HEK293 (cell line): Measurements from ENCODE around the gene ADSL.

ENCODE experiments used
- PRDM10 ChIP-seq: fragments of 450-650 bp; formaldehyde crosslinking; IDR thresholded peaks from 2 replicates; pipeline ENCODE4 v1.5.1; 2016; ENCODE audit warnings: missing biosample characterization, missing genetic modification characterization
- TF ChIP-seq, protein P1 (sequence below): fragments of 450-650 bp; formaldehyde crosslinking; IDR thresholded peaks from 2 replicates; pipeline ENCODE4 v1.5.1; 2016; ENCODE audit warnings: missing biosample characterization, missing genetic modification characterization

GRCh38 chr22:40401981-40402406, 55.7 kb downstream of the ADSL start:
- TF ChIP-seq PRDM10 (tag by site-specific recombination): no peak
- TF ChIP-seq, protein P1, sequence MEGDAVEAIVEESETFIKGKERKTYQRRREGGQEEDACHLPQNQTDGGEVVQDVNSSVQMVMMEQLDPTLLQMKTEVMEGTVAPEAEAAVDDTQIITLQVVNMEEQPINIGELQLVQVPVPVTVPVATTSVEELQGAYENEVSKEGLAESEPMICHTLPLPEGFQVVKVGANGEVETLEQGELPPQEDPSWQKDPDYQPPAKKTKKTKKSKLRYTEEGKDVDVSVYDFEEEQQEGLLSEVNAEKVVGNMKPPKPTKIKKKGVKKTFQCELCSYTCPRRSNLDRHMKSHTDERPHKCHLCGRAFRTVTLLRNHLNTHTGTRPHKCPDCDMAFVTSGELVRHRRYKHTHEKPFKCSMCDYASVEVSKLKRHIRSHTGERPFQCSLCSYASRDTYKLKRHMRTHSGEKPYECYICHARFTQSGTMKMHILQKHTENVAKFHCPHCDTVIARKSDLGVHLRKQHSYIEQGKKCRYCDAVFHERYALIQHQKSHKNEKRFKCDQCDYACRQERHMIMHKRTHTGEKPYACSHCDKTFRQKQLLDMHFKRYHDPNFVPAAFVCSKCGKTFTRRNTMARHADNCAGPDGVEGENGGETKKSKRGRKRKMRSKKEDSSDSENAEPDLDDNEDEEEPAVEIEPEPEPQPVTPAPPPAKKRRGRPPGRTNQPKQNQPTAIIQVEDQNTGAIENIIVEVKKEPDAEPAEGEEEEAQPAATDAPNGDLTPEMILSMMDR: no peak
